ENCODE results near the gene NFX1. TPM values are rescaled to one million over a fixed set of nuclear protein-coding genes. Genes with fewer than 3 reads are reported as not detected.

NFX1 gene
- total RNA-seq, 3 donors from 2014 or later, result 35.9 to 44.4 (median 39.5) TPM

- H3K36me3 ChIP-seq (ENCODE audit: low read depth), result no peaks in the 10 kb centered on the region
- H3K4me1 ChIP-seq (ENCODE audit: low read depth), result peaks cover 34% of the 10 kb centered on the region
- H3K4me3 ChIP-seq, result no peak overlapping the region
- no peak for TF ChIP-seq CTCF (IDR thresholded peaks at IDR 0.05)
- ATAC-seq, result no peak
- H3K9me3 ChIP-seq, result no peaks in the 10 kb centered on the region
- intact Hi-C loops (cut with DNase I, micrococcal nuclease), result no loop called here
- no peak for DNase-seq
These were observed 10.2 kb downstream of the NFX1 start for GRCh38 chr9:33300546-33300945.

GRCh38 chr9:33304362-33304761 lies 14.0 kb downstream of the NFX1 start:
- no peak for ATAC-seq
- intact Hi-C loops (cut with DNase I, micrococcal nuclease), result no loop called here
- H3K4me3 ChIP-seq, result no peak overlapping the region
- TF ChIP-seq CTCF (IDR thresholded peaks at IDR 0.05), result no peak
- no peaks in the 10 kb centered on the region for H3K9me3 ChIP-seq
- H3K36me3 ChIP-seq (ENCODE audit: low read depth), result no peaks in the 10 kb centered on the region
- no peaks in the 10 kb centered on the region for H3K4me1 ChIP-seq (ENCODE audit: low read depth)
- no peak for DNase-seq

- no peak for ATAC-seq
- intact Hi-C loops (cut with DNase I, micrococcal nuclease), result no loop called here
- H3K4me3 ChIP-seq, result no peak overlapping the region
- H3K9me3 ChIP-seq, result no peaks in the 10 kb centered on the region
- no peaks in the 10 kb centered on the region for H3K4me1 ChIP-seq (ENCODE audit: low read depth)
- no peak for DNase-seq
- H3K36me3 ChIP-seq (ENCODE audit: low read depth), result no peaks in the 10 kb centered on the region
- TF ChIP-seq CTCF (IDR thresholded peaks at IDR 0.05), result no peak
These were observed 15.7 kb downstream of the NFX1 start for GRCh38 chr9:33306037-33306436.

GRCh38 chr9:33307067-33307466 lies 16.8 kb downstream of the NFX1 start:
- intact Hi-C loops (cut with DNase I, micrococcal nuclease), result no loop called here
- Histone ChIP-seq H3K9me3 (no peaks in the 10 kb centered on the region), H3K4me3 (no peak overlapping the region), H3K36me3 (ENCODE audit: low read depth) (peaks cover 4% of the 10 kb centered on the region), H3K4me1 (ENCODE audit: low read depth) (no peaks in the 10 kb centered on the region)
- no peak for ATAC-seq
- DNase-seq, result no peak
- no peak for TF ChIP-seq CTCF (IDR thresholded peaks at IDR 0.05)

GRCh38 chr9:33309903-33310302 lies 19.6 kb downstream of the NFX1 start:
- TF ChIP-seq CTCF (IDR thresholded peaks at IDR 0.05), result no peak
- Histone ChIP-seq H3K4me1 (ENCODE audit: low read depth) (no peaks in the 10 kb centered on the region), H3K4me3 (no peak overlapping the region), H3K9me3 (no peaks in the 10 kb centered on the region), H3K36me3 (ENCODE audit: low read depth) (peaks cover 10% of the 10 kb centered on the region)
- intact Hi-C loops (cut with DNase I, micrococcal nuclease), result no loop called here
- DNase-seq, result no peak
- ATAC-seq, result no peak

GRCh38 chr9:33310748-33311147 lies 20.4 kb downstream of the NFX1 start:
- no peak for ATAC-seq
- no peaks in the 10 kb centered on the region for H3K9me3 ChIP-seq
- no peak overlapping the region for H3K4me3 ChIP-seq
- H3K36me3 ChIP-seq (ENCODE audit: low read depth), result peaks cover 10% of the 10 kb centered on the region
- no peak for DNase-seq
- intact Hi-C loops (cut with DNase I, micrococcal nuclease), result no loop called here
- no peak for TF ChIP-seq CTCF (IDR thresholded peaks at IDR 0.05)
- no peaks in the 10 kb centered on the region for H3K4me1 ChIP-seq (ENCODE audit: low read depth)

All from mucosa of descending colon (tissue), 3 donors.